ENCODE results near the gene MARCHF3. TPM values are rescaled to one million over a fixed set of nuclear protein-coding genes. Genes with fewer than 3 reads are reported as not detected.

The MARCHF3 gene
- total RNA-seq, 4 donors from 2014 or later, result 1.9 to 5.3 (median 2.5) TPM

- no peak for TF ChIP-seq POLR2A (IDR thresholded peaks at IDR 0.05)
- no peak for TF ChIP-seq CTCF (IDR thresholded peaks at IDR 0.05)
- intact Hi-C loops (cut with DNase I), result no loop called here
- H3K36me3 ChIP-seq, result no peaks in the 10 kb centered on the region
- WGBS, 2 donors, result 86 to 94% methylated on average over 2 of the region's 2 CpGs
- no peak overlapping the region for H3K27ac ChIP-seq
- DNase-seq, result no peak
- H3K27me3 ChIP-seq, result peaks cover 0 to 39% (median 0%) of the 10 kb centered on the region in 4 donors
- no peak overlapping the region for H3K4me3 ChIP-seq
- H3K9me3 ChIP-seq, result no peaks in the 10 kb centered on the region
- peaks cover 3 to 28% (median 7%) of the 10 kb centered on the region in 3 donors for H3K4me1 ChIP-seq
These were observed 1.5 kb upstream of the MARCHF3 start for GRCh38 chr5:127031863-127032232.

GRCh38 chr5:127031147-127031862 is 947 bp upstream of the MARCHF3 start:
- peaks cover 3 to 28% (median 7%) of the 10 kb centered on the region in 3 donors for H3K4me1 ChIP-seq
- no peak for DNase-seq
- peak overlapping the region; percentile 57 to 91 (median 72) for H3K4me3 ChIP-seq
- intact Hi-C loops (cut with DNase I), result no loop called here
- peaks cover 0 to 39% (median 0%) of the 10 kb centered on the region in 4 donors for H3K27me3 ChIP-seq
- no peaks in the 10 kb centered on the region for H3K9me3 ChIP-seq
- no peak for TF ChIP-seq POLR2A (IDR thresholded peaks at IDR 0.05)
- no peak for TF ChIP-seq CTCF (IDR thresholded peaks at IDR 0.05)
- H3K27ac ChIP-seq, result peak overlapping the region; percentile 80 to 92 (median 85)
- 16 to 20% methylated on average over 22 to 29 of the region's 45 CpGs for WGBS, 2 donors
- H3K36me3 ChIP-seq, result no peaks in the 10 kb centered on the region

GRCh38 chr5:127029581-127030258 is 638 bp downstream of the MARCHF3 start:
- H3K4me3 ChIP-seq, result peak overlapping the region; percentile 57 to 91 (median 72)
- peak overlapping the region; percentile 80 to 92 (median 88) for H3K27ac ChIP-seq
- TF ChIP-seq CTCF (IDR thresholded peaks at IDR 0.05) (peak in 5 of 6 experiments; percentile 30 to 60 (median 42)), POLR2A (IDR thresholded peaks at IDR 0.05) (no peak)
- no peaks in the 10 kb centered on the region for H3K36me3 ChIP-seq
- WGBS, 2 donors, result 0 to 2% methylated on average over 5 to 16 of the region's 51 CpGs
- no peak for DNase-seq
- H3K4me1 ChIP-seq, result peaks cover 3 to 28% (median 7%) of the 10 kb centered on the region in 3 donors
- peaks cover 0 to 39% (median 0%) of the 10 kb centered on the region in 4 donors for H3K27me3 ChIP-seq
- no peaks in the 10 kb centered on the region for H3K9me3 ChIP-seq
- intact Hi-C loops (cut with DNase I), result no loop called here

GRCh38 chr5:127028822-127029457 is 1.4 kb downstream of the MARCHF3 start:
- 65 to 70% methylated on average over 9 to 12 of the region's 12 CpGs for WGBS, 2 donors
- DNase-seq, result peak; percentile 6

More at GRCh38 chr5:127028822-127029457, 1.4 kb downstream of the MARCHF3 start:
- Histone ChIP-seq H3K27me3 (peaks cover 0 to 34% (median 0%) of the 10 kb centered on the region in 4 donors), H3K4me3 (peak overlapping the region; percentile 57 to 91 (median 72)), H3K9me3 (no peaks in the 10 kb centered on the region), H3K4me1 (peaks cover 3 to 28% (median 7%) of the 10 kb centered on the region in 3 donors), H3K27ac (no peak overlapping the region), H3K36me3 (no peaks in the 10 kb centered on the region)
- TF ChIP-seq CTCF (IDR thresholded peaks at IDR 0.05), result no peak
- no peak for TF ChIP-seq POLR2A (IDR thresholded peaks at IDR 0.05)
- intact Hi-C loops (cut with DNase I), result no loop called here
